ENCODE measurements around the gene GORASP1.

Gene GORASP1

GRCh38 chr3:39140341-39140971 lies 33.0 kb upstream of the GORASP1 start:
- DNase-seq = no peak

DNA sequence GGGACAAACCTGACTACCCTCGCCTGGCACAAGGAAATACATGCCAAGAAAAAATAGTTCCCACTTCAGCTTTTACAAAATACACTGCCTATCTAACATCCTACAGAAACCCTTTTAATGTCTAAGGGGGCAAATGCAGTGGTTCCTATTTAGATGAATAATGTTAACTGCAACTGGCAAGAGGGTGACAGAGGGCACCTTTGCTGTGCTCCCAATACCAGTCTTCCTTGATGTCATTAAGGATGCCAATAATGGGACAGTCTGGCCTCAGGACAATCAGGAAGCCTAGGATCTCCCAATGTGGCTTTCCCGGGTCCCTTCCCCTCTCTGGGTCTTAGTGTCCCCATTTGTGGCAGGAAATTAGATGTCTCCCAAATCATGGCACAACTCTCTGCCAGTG lies 32.0 kb upstream of the GORASP1 start:
- DNase-seq = no peak

GRCh38 chr3:39138804-39139415 lies 31.5 kb upstream of the GORASP1 start:
- no peak for DNase-seq

- DNase-seq = no peak
Measured at GRCh38 chr3:39137991-39138803, 30.8 kb upstream of the GORASP1 start.

DNA sequence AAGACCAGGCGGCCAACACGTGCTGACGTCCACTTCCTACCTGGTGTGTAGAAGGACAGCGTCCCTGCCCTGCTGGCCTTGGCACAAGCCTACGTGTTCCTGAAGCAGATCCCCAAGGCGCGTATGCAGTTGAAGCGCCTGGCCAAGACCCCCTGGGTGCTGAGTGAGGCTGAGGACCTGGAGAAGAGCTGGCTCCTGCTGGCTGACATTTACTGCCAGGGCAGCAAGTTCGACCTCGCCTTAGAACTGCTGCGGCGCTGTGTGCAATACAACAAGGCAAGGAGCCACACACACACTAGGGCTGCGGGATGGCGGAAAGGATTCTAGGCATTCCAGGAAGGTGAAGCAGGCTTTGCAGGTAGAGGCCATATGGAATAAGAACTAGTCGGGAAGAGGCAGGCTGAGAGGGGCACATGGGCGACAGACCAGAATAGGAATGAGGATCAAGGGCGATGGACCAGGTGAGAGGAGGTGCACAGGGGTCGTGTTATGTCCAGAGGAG lies 30.1 kb upstream of the GORASP1 start:
- DNase-seq = no peak

DNA sequence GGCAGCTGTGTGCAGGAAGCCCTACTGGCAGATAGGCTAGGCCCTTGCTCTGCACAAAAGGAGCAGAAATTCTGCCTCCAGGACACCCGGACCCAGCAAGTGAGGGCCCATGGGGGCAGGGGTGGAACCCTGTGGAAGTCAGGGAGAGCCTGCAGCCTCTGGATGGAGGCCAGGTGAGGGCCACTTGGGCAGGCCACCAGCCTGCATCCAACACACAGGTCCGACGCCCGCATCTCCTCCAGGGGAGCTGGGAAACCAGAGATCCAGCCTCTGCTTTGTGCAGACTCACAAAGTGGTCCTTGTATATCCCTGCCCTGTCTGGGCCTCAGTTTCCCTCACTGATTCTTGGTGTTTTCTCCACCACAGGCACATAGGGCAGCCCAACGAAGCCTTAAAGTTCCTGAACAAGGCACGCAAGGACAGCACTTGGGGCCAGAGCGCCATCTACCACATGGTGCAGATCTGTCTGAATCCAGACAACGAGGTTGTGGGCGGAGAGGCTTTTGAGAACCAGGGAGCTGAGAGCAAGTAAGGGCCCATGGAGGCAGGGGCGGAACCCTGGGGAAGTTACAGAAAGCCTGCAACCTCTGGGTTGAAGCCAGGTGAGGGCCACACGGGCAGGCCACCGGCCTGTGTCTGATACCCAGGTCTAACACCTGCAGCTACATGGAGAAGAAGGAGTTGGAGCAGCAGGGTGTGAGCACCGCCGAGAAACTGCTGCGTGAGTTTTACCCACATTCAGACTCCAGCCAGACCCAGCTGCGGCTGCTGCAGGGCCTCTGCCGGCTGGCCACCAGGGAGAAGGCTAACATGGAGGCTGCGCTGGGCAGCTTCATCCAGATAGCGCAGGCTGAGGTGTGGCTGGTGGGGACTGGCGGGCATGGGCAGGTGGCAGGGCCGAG lies 29.4 kb upstream of the GORASP1 start:
- DNase-seq = no peak

- DNase-seq = no peak
Measured at GRCh38 chr3:39135170-39135805, 27.9 kb upstream of the GORASP1 start.

DNA sequence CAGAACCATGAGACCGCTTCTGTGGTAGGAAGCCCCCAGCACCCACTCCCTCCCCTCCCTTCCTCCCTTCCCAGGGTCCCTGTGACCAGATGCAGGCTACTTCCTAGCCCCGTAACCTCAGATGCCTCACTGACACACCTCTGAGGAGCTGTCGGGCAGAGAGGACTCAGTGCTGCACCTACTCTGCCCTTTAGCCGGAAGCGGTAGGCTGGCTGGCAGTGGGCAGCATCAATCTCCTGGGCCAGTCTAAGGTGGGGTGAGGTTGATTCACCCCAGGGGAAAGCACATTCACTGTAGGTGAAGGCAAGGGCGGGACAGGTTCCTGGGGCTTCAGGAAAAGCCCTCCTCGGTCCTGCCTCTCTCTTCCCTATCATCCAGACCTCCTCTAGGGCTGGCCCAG lies 26.9 kb upstream of the GORASP1 start:
- no peak for DNase-seq

DNA sequence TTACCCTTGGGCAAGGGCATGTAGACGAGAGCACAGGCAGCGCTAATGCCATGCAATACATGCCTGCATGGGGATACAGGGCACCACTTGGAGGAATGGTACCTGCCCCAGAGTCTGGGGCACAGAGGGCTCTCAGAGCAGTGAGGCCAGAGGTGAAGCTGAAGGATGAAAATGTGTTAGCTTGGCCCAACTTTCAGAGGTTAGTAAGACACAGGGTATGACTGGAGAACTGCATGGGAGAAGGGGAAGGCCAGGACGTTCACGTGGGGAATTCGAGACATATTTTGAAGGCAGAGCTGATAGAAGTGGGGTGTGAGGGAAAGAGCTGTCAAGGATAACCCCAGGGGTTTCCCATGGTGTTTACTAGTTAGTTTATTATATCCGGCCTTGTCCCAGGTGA lies 26.4 kb upstream of the GORASP1 start:
- no peak for DNase-seq

DNA sequence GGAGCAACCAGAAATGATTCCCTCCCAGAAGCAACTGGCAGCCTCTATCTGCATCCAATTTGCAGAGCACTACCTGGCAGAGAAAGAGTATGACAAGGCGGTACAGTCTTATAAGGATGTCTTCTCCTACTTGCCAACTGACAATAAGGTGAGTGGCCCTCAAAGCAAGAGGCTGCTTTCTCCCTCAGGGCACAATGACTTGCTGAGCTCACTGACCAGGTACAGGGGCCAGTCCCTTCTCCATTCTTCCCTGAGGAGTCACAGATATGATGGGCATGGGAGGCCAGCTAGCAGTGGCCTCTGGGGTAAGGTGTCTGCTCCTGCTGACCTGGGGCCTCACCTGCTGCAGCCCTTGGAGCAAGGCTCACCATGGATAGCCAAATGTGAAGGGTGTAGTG lies 25.7 kb upstream of the GORASP1 start:
- DNase-seq = no peak

DNA sequence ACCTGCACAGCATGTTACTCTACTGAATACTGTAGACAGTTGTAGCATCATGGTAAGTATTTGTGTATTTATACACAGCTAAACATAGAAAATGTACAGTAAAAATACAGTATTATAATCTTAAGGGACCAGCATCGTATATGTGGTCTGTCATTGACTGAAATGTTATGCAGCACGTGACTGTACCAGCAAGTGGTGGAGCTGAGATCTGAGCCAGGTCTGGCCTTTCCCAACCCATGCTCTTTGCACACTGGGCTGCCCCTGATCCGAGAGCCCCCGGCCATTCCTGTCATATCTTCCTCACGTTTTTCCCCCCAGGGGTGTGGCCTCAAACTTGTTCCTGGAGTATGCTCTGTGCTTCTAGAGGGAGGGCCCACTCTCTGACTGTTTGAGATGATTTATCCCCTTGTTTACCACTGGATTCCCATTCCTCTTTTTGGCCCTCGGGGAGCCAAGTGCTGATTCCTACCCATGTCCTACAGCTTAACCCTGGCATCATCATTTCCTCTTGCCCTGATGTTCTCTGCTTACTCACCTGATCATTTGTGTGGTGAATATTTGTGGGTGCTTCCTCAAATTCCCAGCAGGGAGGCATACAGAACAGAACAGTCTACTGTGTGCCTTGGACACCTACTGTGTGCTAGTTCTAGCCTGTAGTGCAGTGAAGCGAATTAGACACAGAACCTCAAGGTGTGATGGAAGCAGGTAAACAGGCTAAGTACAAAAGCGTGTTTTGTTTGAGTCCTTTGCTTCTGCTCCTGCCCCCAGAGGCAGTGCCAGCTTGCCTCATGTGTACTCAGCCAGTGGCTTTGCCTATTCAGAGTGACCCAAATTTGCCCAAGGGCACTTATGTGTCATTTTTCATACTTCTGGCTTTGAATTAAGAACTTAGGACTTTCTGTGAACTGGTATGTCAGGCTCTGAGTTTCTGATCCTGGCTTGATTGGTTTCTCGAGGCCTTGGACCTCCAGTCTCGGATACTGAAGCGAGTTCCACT lies 25.0 kb upstream of the GORASP1 start:
- DNase-seq = no peak

DNA sequence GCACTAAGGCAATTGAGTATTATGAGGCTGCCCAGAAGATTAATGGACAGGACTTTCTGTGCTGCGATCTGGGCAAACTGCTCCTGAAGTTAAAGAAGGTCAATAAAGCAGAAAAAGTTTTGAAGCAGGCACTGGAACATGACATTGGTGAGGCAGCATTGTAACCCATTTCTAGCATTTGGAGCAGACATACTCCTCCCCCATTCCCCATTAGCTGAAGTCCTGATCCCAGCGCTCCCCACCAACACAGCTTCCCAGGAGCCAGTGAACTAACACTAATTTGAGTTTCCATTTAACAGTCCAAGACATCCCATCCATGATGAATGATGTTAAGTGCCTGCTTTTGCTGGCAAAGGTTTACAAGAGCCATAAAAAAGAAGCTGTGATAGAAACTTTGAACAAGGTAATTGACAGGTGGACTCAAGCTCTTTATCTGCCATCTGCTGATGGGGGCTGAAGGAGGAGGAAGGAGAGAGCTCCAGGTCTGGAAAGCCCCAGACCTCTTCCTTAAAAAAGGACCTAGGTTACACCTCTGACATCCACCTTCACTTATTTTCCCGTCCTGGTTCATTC lies 23.4 kb upstream of the GORASP1 start:
- DNase-seq = no peak

DNA sequence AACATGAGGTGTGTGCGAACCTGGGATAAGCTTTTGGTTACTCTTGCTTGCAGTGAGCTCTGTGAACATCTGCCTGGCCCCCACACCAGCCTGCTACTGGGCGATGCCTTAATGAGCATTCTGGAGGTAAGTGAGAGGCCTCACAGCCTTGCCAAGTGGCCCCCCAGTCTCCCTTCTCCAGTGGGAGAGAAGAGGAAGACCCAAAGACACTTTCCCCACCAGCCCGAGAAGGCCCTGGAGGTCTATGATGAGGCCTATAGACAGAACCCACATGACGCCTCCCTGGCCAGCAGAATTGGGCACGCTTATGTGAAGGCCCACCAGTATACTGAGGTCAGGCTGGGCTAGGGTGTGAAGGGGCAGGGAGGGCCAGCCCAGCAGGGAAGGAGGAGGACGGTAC lies 22.6 kb upstream of the GORASP1 start:
- DNase-seq = no peak

DNA sequence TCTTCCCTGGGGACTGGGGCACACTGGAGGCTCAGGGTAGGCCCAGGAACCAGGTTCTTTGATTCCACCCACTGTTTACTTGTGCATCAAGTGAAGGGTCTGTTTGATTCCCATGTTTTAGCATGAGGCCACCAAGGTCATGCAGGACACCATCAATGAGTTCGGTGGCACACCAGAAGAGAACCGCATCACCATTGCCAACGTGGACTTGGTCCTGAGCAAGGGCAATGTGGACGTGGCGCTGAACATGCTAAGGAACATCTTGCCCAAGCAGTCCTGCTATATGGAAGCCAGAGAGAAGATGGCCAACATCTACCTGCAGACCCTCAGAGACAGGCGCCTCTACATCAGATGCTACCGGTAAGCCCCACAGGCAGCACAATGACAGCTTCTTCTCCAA lies 21.5 kb upstream of the GORASP1 start:
- no peak for DNase-seq

GRCh38 chr3:39127908-39128304 lies 20.5 kb upstream of the GORASP1 start:
- DNase-seq = no peak

DNA sequence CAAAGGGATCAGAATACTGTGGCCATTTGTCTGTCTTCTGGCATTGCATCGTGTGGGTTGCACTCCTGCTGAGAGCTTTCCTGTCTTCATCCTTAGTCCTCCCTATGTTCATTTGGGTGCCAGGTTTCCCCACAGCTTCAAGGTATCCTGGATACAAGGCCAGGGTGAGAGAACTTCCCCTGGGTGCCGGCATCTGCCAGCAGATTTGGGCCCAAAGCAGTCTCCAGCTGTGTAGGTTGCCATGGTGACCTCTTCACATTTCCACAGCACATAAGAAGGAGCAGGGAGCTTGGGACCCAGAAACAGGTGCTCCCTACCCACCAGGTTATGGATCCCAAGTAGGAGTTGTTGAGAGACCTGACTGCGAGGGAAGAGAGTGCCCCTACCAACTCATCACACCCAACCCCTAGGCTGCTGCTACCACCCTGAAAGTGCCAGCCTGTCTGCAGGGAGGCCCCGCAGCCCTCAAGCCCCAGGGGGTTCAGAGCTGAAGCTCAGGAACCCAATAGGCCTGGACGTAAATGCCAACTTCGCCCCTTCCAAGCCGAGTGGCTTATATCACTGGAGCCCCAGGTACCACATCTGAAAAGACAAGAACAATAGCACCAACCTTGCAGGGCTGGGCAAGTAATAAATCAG lies 20.0 kb upstream of the GORASP1 start:
- no peak for DNase-seq

DNA sequence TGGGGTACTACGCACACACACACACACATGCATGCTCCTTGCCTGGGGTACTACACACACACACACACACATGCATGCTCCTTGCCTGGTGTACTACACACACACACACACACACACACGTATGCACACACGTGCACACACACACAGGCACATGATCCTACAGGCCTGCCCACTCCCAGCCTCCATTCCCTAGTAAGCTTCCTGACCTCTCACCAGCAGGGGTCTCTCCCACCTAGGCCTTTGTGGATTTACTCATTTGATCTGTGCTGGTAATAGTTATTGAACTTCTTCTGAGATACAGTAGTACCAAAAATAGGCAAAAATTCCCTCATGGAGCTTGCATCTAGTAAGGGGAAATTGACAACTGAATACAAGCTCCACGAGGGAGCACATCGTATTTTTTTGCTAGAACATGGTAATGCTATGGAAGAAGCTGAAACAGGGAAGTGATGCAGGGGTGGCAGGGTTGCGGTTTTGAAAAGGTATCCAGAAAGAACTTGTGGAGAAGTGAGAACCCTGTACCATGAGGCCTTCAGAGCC lies 19.2 kb upstream of the GORASP1 start:
- no peak for DNase-seq

- no peak for DNase-seq
Measured at GRCh38 chr3:39125841-39126500, 18.5 kb upstream of the GORASP1 start.
